Measurements from ENCODE around the gene NR6A1.

NR6A1 gene

GRCh38 chr9:124781967-124782660 lies 11.0 kb upstream of the NR6A1 start:
- no peak for DNase-seq (ENCODE audit: low read depth in 1 of 2, low spot score in 1 of 2)
- TF ChIP-seq POLR2AphosphoS5 (IDR thresholded peaks at IDR 0.05; ENCODE audit: low read depth) (no peak), GABPA (IDR thresholded peaks at IDR 0.05; ENCODE audit: low read depth) (no peak), CTCF (IDR thresholded peaks at IDR 0.05; ENCODE audit: insufficient read depth, low read length) (no peak), SPI1 (IDR thresholded peaks at IDR 0.05; ENCODE audit: borderline replicate concordance, low read depth) (no peak), REST (IDR thresholded peaks at IDR 0.05; ENCODE audit: insufficient replicate concordance, low read depth) (no peak)
- H3K4me3 ChIP-seq (replicated peaks; ENCODE audit: insufficient read depth, low read length) = no peak overlapping the region
- H3K27me3 ChIP-seq (ENCODE audit: insufficient read depth, poor library complexity, severe bottlenecking) = peaks cover 3% of the 10 kb centered on the region
- no peak overlapping the region for H3K27ac ChIP-seq (replicated peaks)

GRCh38 chr9:124780757-124781151 lies 9.6 kb upstream of the NR6A1 start:
- H3K27ac ChIP-seq (replicated peaks) = no peak overlapping the region
- no peak for TF ChIP-seq CTCF (IDR thresholded peaks at IDR 0.05; ENCODE audit: insufficient read depth, low read length)
- no peak for DNase-seq (ENCODE audit: low read depth in 1 of 2, low spot score in 1 of 2)
- no peak overlapping the region for H3K4me3 ChIP-seq (replicated peaks; ENCODE audit: insufficient read depth, low read length)
- H3K27me3 ChIP-seq (ENCODE audit: insufficient read depth, poor library complexity, severe bottlenecking) = peaks cover 3% of the 10 kb centered on the region

GRCh38 chr9:124780060-124780756 lies 9.1 kb upstream of the NR6A1 start:
- DNase-seq (ENCODE audit: low read depth in 1 of 2, low spot score in 1 of 2) = no peak
- Histone ChIP-seq H3K27ac (replicated peaks) (no peak overlapping the region), H3K4me3 (replicated peaks; ENCODE audit: insufficient read depth, low read length) (no peak overlapping the region), H3K27me3 (ENCODE audit: insufficient read depth, poor library complexity, severe bottlenecking) (peaks cover 3% of the 10 kb centered on the region)
- TF ChIP-seq GABPA (IDR thresholded peaks at IDR 0.05; ENCODE audit: low read depth) (no peak), SPI1 (IDR thresholded peaks at IDR 0.05; ENCODE audit: borderline replicate concordance, low read depth) (no peak)

- H3K27me3 ChIP-seq (ENCODE audit: insufficient read depth, poor library complexity, severe bottlenecking) = peaks cover 3% of the 10 kb centered on the region
- H3K27ac ChIP-seq (replicated peaks) = no peak overlapping the region
- TF ChIP-seq GABPA (IDR thresholded peaks at IDR 0.05; ENCODE audit: low read depth) = no peak
- no peak for TF ChIP-seq CTCF (IDR thresholded peaks at IDR 0.05; ENCODE audit: insufficient read depth, low read length)
- TF ChIP-seq REST (IDR thresholded peaks at IDR 0.05; ENCODE audit: insufficient replicate concordance, low read depth) = no peak
- no peak for TF ChIP-seq POLR2AphosphoS5 (IDR thresholded peaks at IDR 0.05; ENCODE audit: low read depth)
- no peak for TF ChIP-seq SPI1 (IDR thresholded peaks at IDR 0.05; ENCODE audit: borderline replicate concordance, low read depth)
- no peak overlapping the region for H3K4me3 ChIP-seq (replicated peaks; ENCODE audit: insufficient read depth, low read length)
- DNase-seq (ENCODE audit: low read depth in 1 of 2, low spot score in 1 of 2) = no peak
Measured at GRCh38 chr9:124779368-124780059, 8.4 kb upstream of the NR6A1 start.

All from HL-60 (cell line).